GM21786 (cell line): ENCODE results near the gene JMJD7.
"Not testable (repeated sequence)": the region's sequence is repeated elsewhere in the genome, so short reads cannot be mapped to it uniquely, and the experiment has no call there.

Source experiments
- ATAC-seq: cut with Tn5 transposase; IDR thresholded peaks from one replicate; pipeline ENCODE4 v1.9.1; 2021; ENCODE audit not compliant: unreplicated experiment

Gene JMJD7

DNA sequence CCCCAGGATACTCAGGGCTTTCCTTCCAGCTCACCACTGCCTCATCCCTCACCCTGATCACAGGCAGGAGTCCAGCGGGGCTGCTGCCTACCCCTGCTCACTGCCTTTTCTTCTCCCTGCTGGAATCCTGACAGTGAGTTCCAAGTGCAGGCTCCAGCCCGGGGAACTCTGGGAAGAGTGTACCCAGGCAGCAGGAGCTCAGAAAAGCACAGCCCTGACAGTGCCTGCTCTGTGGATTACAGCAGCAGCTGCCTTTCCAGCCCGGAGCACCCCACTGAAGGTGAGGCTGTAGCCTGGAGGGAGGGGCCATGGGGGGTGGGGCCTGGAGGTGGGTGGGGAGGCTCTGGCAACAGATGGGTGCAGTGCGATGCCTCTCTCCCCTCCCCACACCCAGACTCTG lies 6.1 kb upstream of the JMJD7 start:
- ATAC-seq = no peak

DNA sequence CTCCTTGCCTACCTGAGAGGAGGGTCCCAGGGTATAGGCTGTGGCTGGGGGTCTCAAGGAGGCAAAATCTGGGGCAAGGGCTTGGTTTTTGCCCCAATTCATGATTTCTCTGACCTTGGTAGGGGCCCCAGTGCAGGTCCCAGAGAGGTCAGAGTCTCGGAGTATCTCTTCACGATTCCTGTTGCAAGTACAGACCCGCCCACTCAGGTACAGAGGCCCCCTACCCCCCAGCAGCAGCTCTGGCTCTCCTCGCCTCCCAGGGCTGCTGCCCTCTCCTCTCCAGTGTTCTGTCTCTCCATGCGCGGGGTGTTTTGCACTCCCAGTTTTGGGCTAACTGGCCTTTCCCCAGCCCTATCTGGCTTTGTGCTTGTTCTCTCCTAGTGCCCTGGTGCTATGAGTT lies 5.4 kb upstream of the JMJD7 start:
- ATAC-seq = no peak

DNA sequence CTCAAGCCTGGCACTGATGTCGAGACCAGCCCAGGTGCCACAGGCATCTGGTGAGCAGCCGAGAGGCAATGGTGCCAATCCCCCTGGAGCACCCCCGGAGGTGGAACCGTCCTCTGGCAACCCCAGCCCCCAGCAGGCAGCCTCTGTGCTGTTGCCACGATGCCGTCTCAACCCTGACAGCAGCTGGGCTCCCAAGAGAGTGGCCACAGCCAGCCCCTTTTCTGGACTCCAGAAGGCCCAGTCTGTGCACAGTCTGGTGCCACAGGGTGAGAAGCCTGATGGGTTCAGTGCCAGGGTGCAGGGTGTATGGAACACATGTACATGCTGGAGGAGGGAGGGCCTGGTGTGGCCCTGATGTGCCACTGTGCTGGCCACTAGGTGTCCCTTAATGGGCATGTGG lies 4.9 kb upstream of the JMJD7 start:
- ATAC-seq = no peak

DNA sequence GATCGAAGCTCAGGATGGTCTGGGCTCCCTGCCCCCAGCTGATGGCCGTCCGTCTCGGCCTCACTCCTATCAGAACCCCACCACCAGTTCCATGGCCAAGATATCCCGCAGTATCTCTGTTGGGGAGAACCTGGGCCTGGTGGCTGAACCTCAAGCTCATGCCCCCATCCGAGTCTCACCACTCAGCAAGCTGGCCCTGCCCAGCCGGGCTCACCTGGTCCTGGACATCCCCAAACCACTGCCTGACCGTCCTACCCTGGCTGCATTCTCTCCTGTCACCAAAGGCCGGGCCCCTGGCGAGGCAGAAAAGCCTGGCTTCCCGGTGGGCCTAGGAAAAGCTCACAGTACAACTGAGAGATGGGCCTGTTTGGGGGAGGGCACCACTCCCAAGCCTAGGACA lies 4.4 kb upstream of the JMJD7 start:
- no peak for ATAC-seq

DNA sequence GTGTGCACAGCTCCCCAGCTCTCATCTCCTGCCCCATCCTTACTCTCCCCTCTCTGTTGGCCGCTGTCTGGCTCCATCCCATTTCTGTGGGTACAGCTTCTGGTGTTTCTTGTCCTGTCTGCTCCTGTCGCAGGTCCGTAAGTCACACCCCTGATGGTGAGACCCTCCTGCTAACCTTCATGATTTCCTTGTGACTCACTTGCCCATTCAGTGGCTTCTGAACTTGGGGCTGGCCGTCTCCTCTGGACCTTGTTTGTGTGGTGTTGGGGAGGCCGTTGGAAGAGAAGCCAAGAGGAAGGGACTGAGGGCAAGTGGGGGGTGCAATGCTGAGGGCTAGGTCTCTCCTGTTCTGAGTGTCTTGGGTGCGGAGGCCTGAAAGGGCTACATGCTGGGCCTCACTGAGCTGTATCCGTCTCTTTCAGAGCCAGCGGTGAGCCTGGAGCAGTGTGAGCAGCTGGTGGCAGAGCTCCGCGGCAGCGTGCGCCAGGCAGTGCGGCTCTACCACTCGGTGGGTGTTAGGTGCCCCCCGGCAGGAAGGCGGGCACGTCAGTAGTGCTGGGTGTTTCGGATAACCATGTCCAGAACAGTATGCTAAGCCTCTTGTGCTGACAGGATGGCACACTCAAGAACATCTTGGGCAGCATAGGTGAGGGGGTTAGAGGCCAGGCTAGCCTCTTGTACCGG lies 3.7 kb upstream of the JMJD7 start:
- no peak for ATAC-seq

DNA sequence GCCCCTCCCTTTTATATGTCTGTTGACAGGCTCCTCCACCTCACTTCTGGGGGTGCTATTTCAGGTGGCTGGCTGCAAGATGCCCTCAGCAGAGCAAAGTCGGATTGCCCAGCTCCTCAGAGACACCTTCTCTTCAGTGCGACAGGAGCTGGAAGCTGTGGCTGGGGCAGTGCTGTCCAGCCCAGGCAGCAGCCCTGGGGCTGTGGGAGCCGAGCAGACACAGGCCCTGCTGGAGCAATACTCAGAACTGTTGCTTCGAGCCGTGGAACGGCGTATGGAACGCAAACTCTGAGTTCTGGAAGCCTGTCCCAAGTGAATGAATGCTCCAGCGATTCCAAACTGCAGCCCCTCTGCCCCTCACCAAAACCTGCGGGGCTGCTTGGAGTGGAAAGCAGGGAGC lies 2.7 kb upstream of the JMJD7 start:
- no peak for ATAC-seq

DNA sequence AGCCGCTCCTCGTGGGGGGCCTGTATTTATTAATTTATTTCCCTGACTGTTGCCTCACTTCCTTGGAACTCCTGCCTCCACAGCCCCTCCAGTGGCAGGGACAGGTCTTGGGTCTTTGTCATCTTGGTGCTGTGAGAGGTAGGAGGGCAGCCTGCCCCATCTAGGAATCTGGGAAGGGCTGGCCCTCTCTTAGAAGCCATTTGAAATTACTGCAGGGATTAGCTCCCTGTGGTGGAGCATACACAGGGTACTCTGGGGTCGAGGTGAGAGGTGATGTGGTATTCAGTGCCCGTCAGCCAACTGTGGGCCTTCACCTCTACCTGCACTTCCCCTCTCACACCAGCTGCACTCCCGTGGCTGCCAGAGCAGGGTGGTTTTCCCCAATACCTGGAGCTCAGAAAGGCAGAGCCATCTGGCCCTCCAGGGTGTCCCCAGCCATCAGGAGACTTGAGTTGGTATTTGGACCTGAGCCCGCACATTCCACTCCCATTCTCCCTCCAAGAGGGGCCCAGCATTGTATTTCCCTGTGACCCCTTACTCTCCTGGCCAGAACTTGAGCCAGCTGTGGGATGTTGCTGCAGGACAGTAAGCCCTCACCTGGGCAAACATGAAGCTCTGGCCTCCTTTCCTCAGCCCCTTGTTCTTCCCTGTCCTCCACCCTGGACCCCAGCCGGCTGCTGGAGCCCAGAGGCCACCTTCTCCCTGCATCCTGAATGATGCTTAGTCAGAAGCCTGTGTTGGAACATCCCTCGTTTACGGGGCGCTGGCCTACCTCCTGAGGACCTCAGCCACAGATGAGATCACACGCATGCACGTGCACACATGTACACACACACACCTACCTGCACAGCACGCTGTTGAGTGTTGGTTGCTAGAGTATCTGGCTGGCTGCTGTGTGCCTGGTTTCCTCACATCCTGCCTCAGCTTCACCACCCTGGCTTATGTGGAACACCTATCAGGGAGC lies 2.0 kb upstream of the JMJD7 start:
- no peak for ATAC-seq

DNA sequence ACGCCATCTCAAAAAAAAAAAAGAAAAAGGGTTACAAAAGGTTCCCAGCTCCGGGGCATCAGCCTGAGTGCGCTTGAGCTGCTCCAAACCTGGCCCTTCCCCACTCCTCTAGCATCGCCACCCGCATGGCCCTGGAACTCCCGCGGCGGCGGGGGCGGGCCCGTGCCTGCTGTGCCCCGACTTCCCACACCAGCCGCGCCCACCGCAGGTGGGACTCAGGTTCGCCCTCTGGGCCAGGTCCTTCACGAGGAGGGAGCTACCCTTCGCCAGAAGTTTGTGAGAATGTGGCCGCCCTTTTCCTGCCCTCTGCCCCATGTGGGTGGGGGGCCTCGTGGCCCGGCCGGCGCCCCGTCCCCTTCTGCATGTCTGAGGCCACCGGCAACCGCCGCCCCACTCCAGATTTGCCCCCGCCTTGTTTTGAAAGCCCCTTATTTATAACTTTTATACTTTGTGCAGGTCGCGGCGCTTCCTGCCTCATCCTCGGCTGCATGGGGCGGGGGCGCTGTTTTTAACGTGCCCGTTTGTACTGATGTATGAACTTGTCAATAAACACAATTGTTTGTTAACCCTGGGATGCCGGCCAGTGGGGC lies 507 bp upstream of the JMJD7 start:
- ATAC-seq = no peak

DNA sequence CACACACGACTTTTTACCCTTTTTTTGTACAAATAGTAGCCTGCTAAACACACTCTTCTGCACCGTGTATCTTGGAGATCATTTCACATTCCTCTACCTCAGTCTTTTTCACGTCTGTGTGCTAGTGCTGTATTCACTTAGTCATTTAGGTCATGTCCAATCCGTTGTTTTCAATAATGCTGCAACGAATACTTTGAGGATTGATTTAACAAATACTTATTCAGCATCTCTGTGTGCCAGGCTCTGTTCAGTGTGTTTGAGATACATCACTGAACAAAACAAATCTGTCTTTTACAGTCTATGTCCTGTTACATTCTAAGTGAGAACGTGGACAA lies 882 bp downstream of the JMJD7 start:
- no peak for ATAC-seq

DNA sequence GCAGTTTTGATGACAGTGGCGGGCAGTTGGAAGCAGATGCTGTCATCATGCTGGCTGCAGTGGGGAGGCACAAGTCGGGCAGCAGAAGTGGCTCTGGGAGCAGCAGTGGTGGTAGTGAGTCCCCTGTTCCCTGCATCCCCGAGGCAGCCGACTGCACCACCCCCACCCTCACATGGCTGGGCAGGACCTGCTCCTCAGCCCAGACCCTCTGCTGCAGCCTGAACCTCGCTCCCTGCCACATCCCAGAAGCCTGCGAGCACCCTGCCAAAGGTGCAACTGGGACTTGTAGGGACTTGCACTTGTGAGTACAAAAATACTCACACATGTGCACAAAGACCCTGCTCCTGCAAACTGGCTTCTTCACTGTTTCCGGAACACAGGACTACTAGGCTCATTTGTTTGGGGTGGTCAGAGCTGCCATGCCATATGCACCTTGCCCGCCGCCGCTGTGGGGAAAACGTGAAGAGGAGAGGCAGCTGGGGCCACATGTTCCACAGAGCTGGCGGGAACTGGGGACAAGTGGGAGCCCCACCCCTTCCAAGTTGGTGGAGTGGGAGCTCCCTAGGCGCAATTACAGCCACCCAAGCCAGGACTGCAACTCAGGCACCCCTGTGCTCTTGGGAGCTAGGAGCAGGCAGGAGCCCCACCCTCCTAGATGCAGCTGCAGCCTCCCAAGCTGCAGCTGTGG lies 2.2 kb downstream of the JMJD7 start:
- ATAC-seq = no peak

DNA sequence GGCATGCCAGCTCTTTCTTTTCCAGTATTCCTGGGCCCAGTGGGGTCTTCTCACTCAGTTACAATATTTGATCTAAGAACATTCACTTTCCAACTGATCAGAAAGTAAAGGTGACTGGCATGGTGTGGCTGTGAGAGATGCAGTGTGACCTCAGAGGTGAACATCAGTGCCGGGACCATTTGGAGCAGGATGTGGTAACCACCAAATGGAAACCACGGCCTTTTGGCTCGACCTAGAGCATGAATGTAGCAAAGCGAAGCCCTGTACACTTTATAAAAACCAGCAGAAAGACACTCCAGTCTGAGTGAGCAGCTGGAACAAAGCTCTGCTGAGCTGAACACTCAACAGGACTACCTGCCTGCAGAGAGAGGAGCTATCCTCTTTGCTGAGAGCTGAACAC lies 3.4 kb downstream of the JMJD7 start:
- not testable (repeated sequence) for ATAC-seq

DNA sequence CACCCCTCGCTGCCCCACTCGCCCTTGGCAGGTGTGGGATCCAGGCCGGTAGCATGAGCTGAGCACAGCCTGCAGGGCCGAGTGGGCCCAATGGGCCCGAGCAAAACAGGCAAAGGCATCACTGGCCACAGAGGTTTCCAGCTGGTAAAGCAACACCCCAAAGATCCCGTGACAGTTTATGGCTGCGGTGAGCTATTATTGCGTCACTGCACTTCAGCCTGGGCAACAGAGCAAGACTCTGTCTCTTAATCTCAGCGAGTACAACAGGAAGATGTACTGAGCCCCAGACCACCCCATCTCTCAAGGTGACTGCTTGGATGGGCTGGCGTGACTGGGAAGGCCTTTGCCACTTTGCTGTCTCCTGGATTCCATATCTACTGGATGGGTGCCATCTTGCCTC lies 4.3 kb downstream of the JMJD7 start:
- no peak for ATAC-seq

DNA sequence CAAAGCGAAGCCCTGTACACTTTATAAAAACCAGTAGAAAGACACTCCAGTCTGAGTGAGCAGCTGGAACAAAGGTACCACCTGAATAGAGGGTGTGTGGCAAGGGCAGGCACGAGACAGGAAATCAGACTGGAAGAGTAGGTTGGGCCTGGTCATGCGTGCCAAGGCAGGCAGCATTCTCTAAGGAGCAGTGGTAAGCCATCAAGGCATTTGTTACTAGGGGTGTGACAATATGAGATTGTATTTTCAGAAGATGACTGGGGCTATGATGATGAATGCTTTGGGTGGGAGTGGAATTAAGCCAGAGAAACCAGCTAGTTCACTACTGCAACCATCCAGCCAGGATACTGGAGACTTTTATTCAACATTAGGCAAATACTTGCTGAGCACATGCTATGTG lies 5.0 kb downstream of the JMJD7 start:
- no peak for ATAC-seq

DNA sequence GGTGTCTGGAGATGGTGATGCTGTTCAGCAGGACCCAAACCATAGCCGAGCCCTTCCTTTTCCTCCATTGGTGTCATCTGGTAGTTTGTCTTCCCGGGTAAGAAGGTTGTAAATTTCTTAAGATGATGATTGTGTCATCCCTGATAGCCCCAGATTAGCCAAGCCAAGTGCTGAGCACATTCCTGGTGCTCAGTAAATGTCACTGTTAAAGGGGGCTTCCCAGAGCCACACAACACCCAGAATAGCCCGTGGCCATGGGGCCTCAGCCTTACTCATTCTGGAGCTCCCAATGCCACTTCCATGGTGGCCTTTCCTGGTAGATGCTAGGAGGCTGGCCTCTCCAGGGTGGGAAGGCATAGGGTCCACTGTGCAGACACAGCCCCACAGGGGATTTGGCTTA lies 6.2 kb downstream of the JMJD7 start:
- no peak for ATAC-seq

DNA sequence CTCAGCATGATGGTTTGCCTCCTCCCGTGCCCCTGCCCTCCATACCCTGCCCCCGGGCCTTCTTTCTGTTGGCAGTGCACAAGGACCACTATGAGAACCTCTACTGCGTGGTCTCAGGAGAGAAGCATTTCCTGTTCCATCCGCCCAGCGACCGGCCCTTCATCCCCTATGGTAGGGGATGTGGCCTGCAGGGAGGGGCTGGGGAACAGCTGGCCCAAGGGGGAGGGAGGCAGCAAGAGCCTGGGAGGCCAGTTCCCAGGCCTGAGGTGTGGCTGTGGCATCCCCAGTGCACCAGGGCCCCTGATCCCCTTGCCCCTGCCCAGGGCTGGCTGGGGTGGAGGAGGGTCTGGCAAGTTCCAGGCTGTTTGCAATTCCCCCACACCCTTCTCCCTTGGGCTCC lies 8.2 kb downstream of the JMJD7 start:
- no peak for ATAC-seq

DNA sequence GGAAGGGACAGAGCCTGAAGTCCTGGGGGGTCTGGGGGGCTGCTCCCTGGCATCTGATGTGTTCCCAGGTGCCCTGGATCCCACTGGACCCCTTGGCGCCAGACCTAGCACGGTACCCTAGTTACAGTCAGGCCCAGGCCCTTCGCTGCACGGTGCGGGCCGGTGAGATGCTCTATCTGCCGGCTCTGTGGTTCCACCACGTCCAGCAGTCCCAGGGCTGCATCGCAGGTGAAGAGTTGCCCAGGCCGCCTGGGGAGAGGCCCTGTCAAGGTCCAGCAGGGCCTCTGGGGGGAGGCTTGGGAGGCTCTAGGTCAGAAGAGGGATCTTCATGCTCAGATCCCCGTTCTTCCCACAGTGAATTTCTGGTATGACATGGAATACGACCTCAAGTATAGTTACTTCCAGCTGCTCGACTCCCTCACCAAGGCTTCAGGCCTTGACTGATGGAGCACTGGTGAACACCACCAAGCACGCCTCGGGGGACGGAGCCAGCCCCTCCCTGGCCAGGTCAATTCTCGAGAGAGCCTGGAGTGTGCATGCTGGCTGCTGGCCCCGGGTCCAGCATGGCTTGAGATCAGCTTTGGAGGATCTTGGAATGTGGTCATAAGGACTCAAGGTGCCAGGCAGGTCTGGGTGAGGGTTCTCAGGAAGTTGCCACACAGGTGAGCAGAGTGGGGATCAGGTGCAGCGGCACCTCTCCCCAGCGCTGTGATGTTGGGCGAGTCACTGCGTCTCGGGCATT lies 9.0 kb downstream of the JMJD7 start:
- no peak for ATAC-seq

DNA sequence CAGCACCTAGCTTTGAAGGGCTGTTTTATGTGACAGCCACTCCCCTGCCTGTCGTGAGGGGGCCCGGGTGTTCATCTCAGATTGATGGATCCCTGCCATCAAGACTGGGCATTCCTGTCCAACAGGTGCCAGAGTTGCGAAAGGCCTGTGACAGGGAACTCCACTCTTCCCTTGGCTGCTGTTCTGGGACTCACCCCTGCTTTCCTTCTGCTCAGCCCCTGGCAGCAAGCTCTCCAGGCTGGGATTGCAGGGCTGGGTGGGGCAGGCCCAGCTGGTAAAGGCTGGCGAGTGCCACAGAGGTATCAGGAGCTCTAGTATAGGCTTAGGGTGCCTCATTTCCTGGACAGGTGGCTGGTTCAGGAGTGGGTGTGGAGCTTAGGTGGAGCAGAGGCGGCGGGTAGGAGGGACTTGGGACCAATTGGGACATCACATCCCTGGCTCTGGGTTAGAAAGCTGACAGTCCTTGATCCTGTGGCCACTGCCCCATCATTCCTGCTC lies 10.6 kb downstream of the JMJD7 start, which contains the start of gene PLA2G4B:
PLA2G4B (plus strand) TSS at position 448 of the 498 bp plus-strand sequence. CDS start 67 bp downstream, outside the sequence.
- ATAC-seq = no peak

DNA sequence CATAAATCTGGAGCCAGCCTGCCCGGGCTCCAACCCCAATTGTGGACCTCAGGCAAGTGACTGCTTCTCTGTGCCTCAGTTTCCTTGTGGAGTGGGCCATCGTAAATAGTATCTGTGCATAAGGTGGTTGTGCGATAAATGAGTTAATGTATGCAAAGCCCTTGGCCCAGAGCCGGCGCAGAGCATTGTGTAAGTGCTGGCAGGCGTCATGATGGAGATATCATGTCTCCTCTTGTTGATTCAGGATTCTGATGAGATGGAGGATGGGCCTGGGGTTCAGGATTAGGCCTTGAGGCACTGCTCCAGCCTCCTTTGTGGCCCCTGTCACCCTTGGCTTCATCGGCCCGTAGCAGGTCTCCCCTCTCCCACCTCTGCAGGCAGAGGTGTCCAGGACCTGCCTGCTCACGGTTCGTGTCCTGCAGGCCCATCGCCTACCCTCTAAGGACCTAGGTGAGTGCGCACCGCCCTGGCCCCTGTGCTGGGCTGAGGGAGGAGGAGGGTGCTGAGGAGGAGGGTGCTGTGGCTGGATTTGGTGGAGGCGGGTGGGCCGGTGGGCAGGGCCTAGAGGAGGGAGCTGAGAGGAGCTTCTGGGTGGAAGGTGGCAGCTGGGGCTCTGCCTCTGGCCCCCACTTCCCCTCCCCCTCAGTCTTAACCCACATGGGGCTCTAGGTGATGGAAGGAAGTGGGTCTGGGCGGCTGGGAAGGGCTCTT lies 12.0 kb downstream of the JMJD7 start:
- no peak for ATAC-seq

DNA sequence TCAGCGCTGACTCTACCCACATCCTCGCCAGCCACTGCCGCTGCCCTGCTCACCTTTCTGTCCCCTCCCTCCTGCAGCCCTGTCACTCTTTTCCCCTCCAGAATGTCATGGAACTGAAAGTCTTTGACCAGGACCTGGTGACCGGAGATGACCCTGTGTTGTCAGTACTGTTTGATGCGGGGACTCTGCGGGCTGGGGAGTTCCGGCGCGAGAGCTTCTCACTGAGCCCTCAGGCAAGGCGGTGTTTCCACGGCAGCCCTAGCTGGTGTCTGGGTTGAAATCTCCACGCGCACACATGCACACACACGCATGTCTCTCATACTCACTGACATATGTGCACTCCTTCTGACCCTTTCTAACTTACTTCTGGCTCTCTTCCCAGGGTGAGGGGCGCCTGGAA lies 12.8 kb downstream of the JMJD7 start:
- ATAC-seq = no peak

DNA sequence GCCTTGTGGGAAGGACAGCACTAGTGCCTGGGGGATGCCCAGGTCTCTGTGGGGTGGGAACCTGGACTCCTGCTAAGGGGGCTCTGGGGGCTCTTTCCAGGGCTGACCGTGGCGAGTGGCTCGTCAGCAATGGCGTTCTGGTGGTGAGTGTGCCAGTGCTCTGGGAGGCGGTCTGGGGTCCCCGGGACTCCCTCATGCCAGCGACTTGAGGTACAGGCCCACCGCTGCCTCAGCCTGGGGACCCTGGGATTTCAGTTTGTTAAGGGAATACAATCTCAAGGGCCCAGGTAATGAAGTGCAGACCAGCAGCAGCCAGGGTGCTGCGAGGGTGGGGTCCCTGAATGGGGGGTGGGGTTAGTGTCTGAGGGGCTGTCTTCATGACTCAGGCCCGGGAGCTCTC lies 13.2 kb downstream of the JMJD7 start:
- no peak for ATAC-seq
